Mesenteric fat pad (tissue), 1 donor: ENCODE results near the gene MEPE. TPM values are rescaled to one million over a fixed set of nuclear protein-coding genes. Genes with fewer than 3 reads are reported as not detected.

Experiments used
- DNase-seq: peaks from one replicate; pipeline ENCODE4 v3.0.0-alpha.2; 2020; ENCODE audit warnings: low spot score
- total RNA-seq: library from RNA; stranded (reverse); fragmentation: NEBNext Ultra II Directional; extraction: Animal tissue kit (Norgen Biotek cat#: 25700); gene quantifications from one replicate; pipeline ENCODE4 v1.2.1, GENCODE V29; 2021
- donor health status: DM: yes; HTN: yes; CAD: no.

The MEPE gene
- total RNA-seq, 1 donor from 2014 or later = not detected

- DNase-seq = no peak
These were observed 6.8 kb downstream of the MEPE start for GRCh38 chr4:87839592-87839946.

GRCh38 chr4:87840149-87840548, 7.4 kb downstream of the MEPE start:
- no peak for DNase-seq

- no peak for DNase-seq
These were observed 11.2 kb downstream of the MEPE start for GRCh38 chr4:87843936-87844335.

- no peak for DNase-seq
These were observed 11.7 kb downstream of the MEPE start for GRCh38 chr4:87844452-87844851.

GRCh38 chr4:87846226-87846625, 13.5 kb downstream of the MEPE start:
- DNase-seq = no peak

GRCh38 chr4:87848622-87849351, 16.0 kb downstream of the MEPE start:
- DNase-seq = no peak

GRCh38 chr4:87849612-87850011, 16.8 kb downstream of the MEPE start:
- DNase-seq = no peak

GRCh38 chr4:87851332-87851731, 18.6 kb downstream of the MEPE start:
- DNase-seq = no peak

- no peak for DNase-seq
These were observed 19.2 kb downstream of the MEPE start for GRCh38 chr4:87851953-87852352.

- DNase-seq = no peak
These were observed 20.3 kb downstream of the MEPE start for GRCh38 chr4:87853108-87853507.

GRCh38 chr4:87853891-87854290, 21.1 kb downstream of the MEPE start:
- no peak for DNase-seq

GRCh38 chr4:87855559-87855958, 22.8 kb downstream of the MEPE start:
- DNase-seq = no peak

GRCh38 chr4:87856816-87857215, 24.0 kb downstream of the MEPE start:
- no peak for DNase-seq

- no peak for DNase-seq
These were observed 25.0 kb downstream of the MEPE start for GRCh38 chr4:87857789-87858188.

GRCh38 chr4:87862236-87862635, 29.5 kb downstream of the MEPE start:
- no peak for DNase-seq

- DNase-seq = no peak
These were observed 30.7 kb downstream of the MEPE start for GRCh38 chr4:87863486-87863885.

GRCh38 chr4:87864321-87864720, 31.6 kb downstream of the MEPE start:
- DNase-seq = no peak

GRCh38 chr4:87865288-87865687, 32.5 kb downstream of the MEPE start:
- no peak for DNase-seq

GRCh38 chr4:87865960-87866598, 33.3 kb downstream of the MEPE start:
- no peak for DNase-seq

- no peak for DNase-seq
These were observed 35.8 kb downstream of the MEPE start for GRCh38 chr4:87868522-87868921.

- no peak for DNase-seq
These were observed 39.3 kb downstream of the MEPE start for GRCh38 chr4:87872028-87872427.

GRCh38 chr4:87875191-87875590, 42.4 kb downstream of the MEPE start:
- DNase-seq = no peak

- DNase-seq = no peak
These were observed 47.3 kb downstream of the MEPE start for GRCh38 chr4:87880106-87880505.
